ENCODE data around the gene ACOXL.

ACOXL gene

GRCh38 chr2:111011218-111011617 lies 278.8 kb downstream of the ACOXL start:
- in situ Hi-C loops (cut with HindIII; ENCODE audit: low sequenced_read_pairs): no loop called here
- TF ChIP-seq CTCF (IDR thresholded peaks at IDR 0.05; ENCODE audit: low read depth, low read length): no peak
- DNase-seq (ENCODE audit: low read depth, low spot score): no peak
- no peak overlapping the region for H3K4me3 ChIP-seq (ENCODE audit: low read depth, low read length)

- DNase-seq (ENCODE audit: low read depth, low spot score): no peak
- H3K4me3 ChIP-seq (ENCODE audit: low read depth, low read length): no peak overlapping the region
- in situ Hi-C loops (cut with HindIII; ENCODE audit: low sequenced_read_pairs): no loop called here
- TF ChIP-seq CTCF (IDR thresholded peaks at IDR 0.05; ENCODE audit: low read depth, low read length): no peak
Observed at GRCh38 chr2:111015283-111015995, 283.1 kb downstream of the ACOXL start.

- in situ Hi-C loops (cut with HindIII; ENCODE audit: low sequenced_read_pairs): no loop called here
- no peak overlapping the region for H3K4me3 ChIP-seq (ENCODE audit: low read depth, low read length)
- TF ChIP-seq CTCF (IDR thresholded peaks at IDR 0.05; ENCODE audit: low read depth, low read length): no peak
- no peak for DNase-seq (ENCODE audit: low read depth, low spot score)
Observed at GRCh38 chr2:111017034-111017622, 284.8 kb downstream of the ACOXL start.

GRCh38 chr2:111017909-111018308 lies 285.5 kb downstream of the ACOXL start:
- no peak for DNase-seq (ENCODE audit: low read depth, low spot score)
- in situ Hi-C loops (cut with HindIII; ENCODE audit: low sequenced_read_pairs): no loop called here
- TF ChIP-seq CTCF (IDR thresholded peaks at IDR 0.05; ENCODE audit: low read depth, low read length): no peak
- H3K4me3 ChIP-seq (ENCODE audit: low read depth, low read length): no peak overlapping the region

- in situ Hi-C loops (cut with HindIII; ENCODE audit: low sequenced_read_pairs): no loop called here
- no peak for TF ChIP-seq CTCF (IDR thresholded peaks at IDR 0.05; ENCODE audit: low read depth, low read length)
- no peak overlapping the region for H3K4me3 ChIP-seq (ENCODE audit: low read depth, low read length)
- DNase-seq (ENCODE audit: low read depth, low spot score): no peak
Observed at GRCh38 chr2:111019381-111019780, 287.0 kb downstream of the ACOXL start.

- TF ChIP-seq CTCF (IDR thresholded peaks at IDR 0.05; ENCODE audit: low read depth, low read length): no peak
- in situ Hi-C loops (cut with HindIII; ENCODE audit: low sequenced_read_pairs): no loop called here
- no peak for DNase-seq (ENCODE audit: low read depth, low spot score)
- no peak overlapping the region for H3K4me3 ChIP-seq (ENCODE audit: low read depth, low read length)
Observed at GRCh38 chr2:111022633-111023032, 290.3 kb downstream of the ACOXL start.

Data from astrocyte of the spinal cord (primary cell).